A673 (cell line): ENCODE measurements around the gene TRMO.

ENCODE experiments used
- CTCF ChIP-seq: fragments of 300-800, 200-600 bp; sonication (generic); conservative IDR thresholded peaks from 2 replicates; pipeline ENCODE4 v1.5.1; 2017; ENCODE audit warnings: low read depth, mild to moderate bottlenecking, antibody characterized with exemption, low read length, moderate library complexity, mixed read lengths
- EZH2 ChIP-seq: fragments of 200-600 bp; sonication (generic); IDR thresholded peaks from 2 replicates; pipeline ENCODE4 v1.6.1; 2017; ENCODE audit warnings: borderline replicate concordance, low read depth, mild to moderate bottlenecking, mixed read lengths, antibody characterized with exemption, low read length; ENCODE audit not compliant: poor library complexity, severe bottlenecking

- TF ChIP-seq CTCF: no peak
- TF ChIP-seq EZH2: no peak
Observed at GRCh38 chr9:97911970-97912369, 10.3 kb downstream of the TRMO start.
